ENCODE results near the gene UPF1. TPM values are rescaled to one million over a fixed set of nuclear protein-coding genes. Genes with fewer than 3 reads are reported as not detected.

Gene UPF1
- total RNA-seq, 1 donor from 2014 or later = 75.8 TPM

DNA sequence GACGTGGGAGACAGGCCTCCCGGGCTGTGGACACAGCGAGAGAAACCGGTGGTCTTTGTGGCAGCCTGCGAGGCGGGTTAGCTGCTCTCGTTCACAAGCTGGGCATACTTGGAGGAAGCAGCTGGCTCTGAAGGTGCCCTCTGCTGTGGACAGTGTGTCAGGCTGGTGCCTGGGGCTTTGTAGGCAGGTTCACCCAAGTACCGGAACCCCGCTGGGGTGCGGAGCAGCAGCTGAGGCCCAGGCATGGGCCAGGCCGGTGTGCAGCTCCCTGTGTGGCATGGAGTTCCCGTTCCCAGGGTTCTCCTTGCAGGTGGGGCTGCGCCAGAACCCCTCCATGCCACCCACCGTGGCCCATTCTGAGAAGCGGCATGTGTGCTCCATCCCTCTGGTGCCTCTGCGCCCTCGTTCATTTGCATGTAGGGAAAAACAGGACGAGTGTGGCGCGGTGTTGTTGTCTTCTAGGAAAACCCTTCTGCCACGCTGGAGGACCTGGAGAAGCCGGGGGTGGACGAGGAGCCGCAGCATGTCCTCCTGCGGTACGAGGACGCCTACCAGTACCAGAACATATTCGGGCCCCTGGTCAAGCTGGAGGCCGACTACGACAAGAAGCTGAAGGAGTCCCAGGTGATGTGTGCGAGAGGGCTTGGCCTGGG, 20.0 kb downstream of the UPF1 start:
- DNase-seq = peak; percentile 43
- Histone ChIP-seq H3K4me3 (no peak overlapping the region), H3K9me3 (no peaks in the 10 kb centered on the region), H3K27me3 (ENCODE audit: low read depth) (no peaks in the 10 kb centered on the region), H3K27ac (peak overlapping the region; percentile 11), H3K36me3 (peaks cover 89% of the 10 kb centered on the region), H3K4me1 (peaks cover 44% of the 10 kb centered on the region)
- TF ChIP-seq, protein P1, sequence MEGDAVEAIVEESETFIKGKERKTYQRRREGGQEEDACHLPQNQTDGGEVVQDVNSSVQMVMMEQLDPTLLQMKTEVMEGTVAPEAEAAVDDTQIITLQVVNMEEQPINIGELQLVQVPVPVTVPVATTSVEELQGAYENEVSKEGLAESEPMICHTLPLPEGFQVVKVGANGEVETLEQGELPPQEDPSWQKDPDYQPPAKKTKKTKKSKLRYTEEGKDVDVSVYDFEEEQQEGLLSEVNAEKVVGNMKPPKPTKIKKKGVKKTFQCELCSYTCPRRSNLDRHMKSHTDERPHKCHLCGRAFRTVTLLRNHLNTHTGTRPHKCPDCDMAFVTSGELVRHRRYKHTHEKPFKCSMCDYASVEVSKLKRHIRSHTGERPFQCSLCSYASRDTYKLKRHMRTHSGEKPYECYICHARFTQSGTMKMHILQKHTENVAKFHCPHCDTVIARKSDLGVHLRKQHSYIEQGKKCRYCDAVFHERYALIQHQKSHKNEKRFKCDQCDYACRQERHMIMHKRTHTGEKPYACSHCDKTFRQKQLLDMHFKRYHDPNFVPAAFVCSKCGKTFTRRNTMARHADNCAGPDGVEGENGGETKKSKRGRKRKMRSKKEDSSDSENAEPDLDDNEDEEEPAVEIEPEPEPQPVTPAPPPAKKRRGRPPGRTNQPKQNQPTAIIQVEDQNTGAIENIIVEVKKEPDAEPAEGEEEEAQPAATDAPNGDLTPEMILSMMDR (IDR thresholded peaks at IDR 0.05) = no peak
- intact Hi-C loops (cut with DNase I) = no loop called here
- ATAC-seq = no peak

DNA sequence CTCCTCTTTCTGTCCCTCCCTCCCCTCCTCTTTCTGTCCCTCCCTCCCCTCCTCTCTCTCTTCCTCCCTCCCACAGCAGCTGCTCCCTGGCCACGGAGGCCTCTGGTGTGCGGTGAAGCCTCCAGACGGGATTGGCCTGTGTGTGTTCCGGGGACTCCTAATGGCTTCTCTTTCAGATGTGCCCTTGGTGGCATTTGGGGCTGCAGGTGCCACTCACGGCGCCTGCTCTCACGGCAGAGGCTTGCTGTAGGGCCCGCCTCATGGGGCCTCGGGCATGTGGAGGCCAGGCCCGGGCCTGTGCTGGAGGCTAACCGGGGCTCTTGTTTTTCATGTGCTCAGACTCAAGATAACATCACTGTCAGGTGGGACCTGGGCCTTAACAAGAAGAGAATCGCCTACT, 20.9 kb downstream of the UPF1 start:
- Histone ChIP-seq H3K27ac (no peak overlapping the region), H3K9me3 (no peaks in the 10 kb centered on the region), H3K4me1 (peaks cover 35% of the 10 kb centered on the region), H3K27me3 (ENCODE audit: low read depth) (no peaks in the 10 kb centered on the region), H3K36me3 (peaks cover 96% of the 10 kb centered on the region), H3K4me3 (no peak overlapping the region)
- intact Hi-C loops (cut with DNase I) = no loop called here
- ATAC-seq (no peak), DNase-seq (no peak)
- TF ChIP-seq, protein P1 (IDR thresholded peaks at IDR 0.05) = no peak

DNA sequence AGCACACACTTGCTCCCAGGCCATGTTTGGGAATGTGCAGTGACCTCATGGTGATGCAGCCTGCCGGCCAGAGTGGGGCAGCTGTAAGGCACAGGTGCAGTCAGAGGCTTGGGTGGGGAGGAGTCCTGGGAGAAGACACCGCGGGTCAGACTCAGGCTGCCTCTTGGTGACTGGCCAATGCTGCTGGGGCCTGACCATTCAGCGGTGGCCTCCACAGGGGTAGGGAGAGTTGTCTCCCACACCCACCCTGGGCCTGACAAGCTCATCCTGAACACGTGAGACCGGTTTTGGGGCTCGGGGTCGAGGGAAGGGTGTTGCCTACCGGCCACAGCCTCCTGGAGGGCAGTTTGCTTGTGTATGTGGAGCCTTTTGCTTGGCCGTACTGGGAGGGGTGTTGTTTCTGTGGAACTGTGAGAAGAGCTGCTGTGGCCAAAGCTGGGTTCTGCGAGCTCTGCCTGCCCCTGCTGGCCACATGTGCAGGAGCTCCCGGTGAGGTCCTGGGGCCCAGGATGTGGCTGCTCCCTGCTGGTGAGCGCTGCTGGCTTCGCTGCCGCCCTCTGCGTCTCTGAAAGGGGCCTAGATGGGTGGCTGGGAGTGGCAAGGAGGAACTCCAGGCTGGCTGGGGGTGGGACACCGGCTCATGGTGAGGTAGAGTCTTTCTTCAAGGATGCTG, 22.1 kb downstream of the UPF1 start:
- DNase-seq (no peak), ATAC-seq (no peak)
- Histone ChIP-seq H3K36me3 (peaks cover 97% of the 10 kb centered on the region), H3K27ac (no peak overlapping the region), H3K4me3 (no peak overlapping the region), H3K27me3 (ENCODE audit: low read depth) (no peaks in the 10 kb centered on the region), H3K4me1 (peaks cover 23% of the 10 kb centered on the region), H3K9me3 (no peaks in the 10 kb centered on the region)
- TF ChIP-seq, protein P1 (IDR thresholded peaks at IDR 0.05) = no peak
- intact Hi-C loops (cut with DNase I) = no loop called here

DNA sequence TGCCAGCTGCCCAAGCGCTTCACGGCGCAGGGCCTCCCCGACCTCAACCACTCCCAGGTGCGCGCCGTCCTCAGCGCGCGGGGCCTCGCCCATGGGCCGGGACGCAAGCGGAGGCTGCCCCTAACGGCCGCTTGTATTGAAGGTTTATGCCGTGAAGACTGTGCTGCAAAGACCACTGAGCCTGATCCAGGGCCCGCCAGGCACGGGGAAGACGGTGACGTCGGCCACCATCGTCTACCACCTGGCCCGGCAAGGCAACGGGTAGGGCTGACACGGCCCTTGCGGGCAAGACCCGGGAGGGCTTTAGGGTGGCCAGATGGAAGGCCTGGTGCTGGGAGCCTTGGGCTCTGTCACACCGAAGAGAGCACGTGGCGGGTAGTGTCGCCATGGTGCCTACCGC, 23.2 kb downstream of the UPF1 start:
- Histone ChIP-seq H3K9me3 (no peaks in the 10 kb centered on the region), H3K27ac (no peak overlapping the region), H3K36me3 (peaks cover 100% of the 10 kb centered on the region), H3K27me3 (ENCODE audit: low read depth) (no peaks in the 10 kb centered on the region), H3K4me1 (peaks cover 18% of the 10 kb centered on the region), H3K4me3 (no peak overlapping the region)
- intact Hi-C loops (cut with DNase I) = no loop called here
- TF ChIP-seq, protein P1 (IDR thresholded peaks at IDR 0.05) = no peak
- DNase-seq (peak; percentile 41), ATAC-seq (no peak)

DNA sequence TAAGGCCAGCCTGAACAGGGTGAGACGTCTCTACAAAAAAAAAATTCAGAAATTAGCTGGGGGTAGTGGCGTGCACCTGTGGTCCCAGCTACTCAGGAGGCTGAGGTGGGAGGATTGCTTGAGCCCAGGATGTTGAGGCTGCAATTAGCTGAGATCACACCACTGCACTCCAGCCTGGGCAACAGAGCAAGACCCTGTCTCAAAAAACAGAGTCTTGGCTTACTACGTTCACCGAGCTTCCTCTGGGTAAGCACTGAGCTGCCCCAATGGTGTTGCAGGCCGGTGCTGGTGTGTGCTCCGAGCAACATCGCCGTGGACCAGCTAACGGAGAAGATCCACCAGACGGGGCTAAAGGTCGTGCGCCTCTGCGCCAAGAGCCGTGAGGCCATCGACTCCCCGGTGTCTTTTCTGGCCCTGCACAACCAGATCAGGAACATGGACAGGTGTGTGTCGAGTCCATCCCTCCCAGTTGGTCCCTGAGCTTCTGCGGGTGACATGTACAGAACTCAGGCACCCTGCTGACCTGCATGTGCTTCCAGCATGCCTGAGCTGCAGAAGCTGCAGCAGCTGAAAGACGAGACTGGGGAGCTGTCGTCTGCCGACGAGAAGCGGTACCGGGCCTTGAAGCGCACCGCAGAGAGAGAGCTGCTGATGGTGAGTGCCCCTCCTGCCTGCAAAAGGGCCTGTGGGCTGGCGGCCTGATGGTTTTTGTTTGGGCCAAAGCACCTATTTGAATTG, 24.1 kb downstream of the UPF1 start:
- no peaks in the 10 kb centered on the region for H3K9me3 ChIP-seq
- H3K27ac ChIP-seq = no peak overlapping the region
- TF ChIP-seq, protein P1 (IDR thresholded peaks at IDR 0.05) = no peak
- H3K36me3 ChIP-seq = peaks cover 100% of the 10 kb centered on the region
- H3K4me3 ChIP-seq = no peak overlapping the region
- DNase-seq = no peak
- H3K27me3 ChIP-seq (ENCODE audit: low read depth) = no peaks in the 10 kb centered on the region
- intact Hi-C loops (cut with DNase I) = no loop called here
- peaks cover 10% of the 10 kb centered on the region for H3K4me1 ChIP-seq
- ATAC-seq = no peak
